MCF 10A (cell line): Measurements from ENCODE around the gene ADAMTS14. TPM values are rescaled to one million over a fixed set of nuclear protein-coding genes. Genes with fewer than 3 reads are reported as not detected.

Source experiments
- BruUV-seq: library from RNA; stranded (reverse); fragments of 400-500 nt; replicated peaks from 2 replicates; lab custom pipeline; 2021; lab: Mats Ljungman, UMichigan
- CTCF ChIA-PET: fragments of 300-600 bp; sonication (Branson Sonifier 250); formaldehyde crosslinking; extraction: SDS; loops from one replicate; lab custom pipeline; 2021; ENCODE audit warnings: antibody characterized with exemption, inconsistent platforms; lab: Yijun Ruan, JAX
- POLR2A ChIA-PET: fragments of 300-600, 350-650 bp; sonication (Branson Sonifier 250); formaldehyde crosslinking; extraction: SDS; loops from one replicate; lab custom pipeline; 2020; ENCODE audit warnings: antibody characterized with exemption, inconsistent platforms; lab: Yijun Ruan, JAX
- DNase-seq: peaks from one replicate; pipeline ENCODE4 v3.0.0-alpha.2; 2018; ENCODE audit not compliant: unreplicated experiment
- H3K27ac Mint-ChIP-seq: one replicate; pipeline ENCODE4 v1.8.0; 2022; ENCODE audit warnings: mild to moderate bottlenecking, low read depth, mixed read lengths; ENCODE audit not compliant: unreplicated experiment
- H3K27me3 Mint-ChIP-seq: one replicate; pipeline ENCODE4 v1.8.0; 2022; ENCODE audit warnings: mixed read lengths; ENCODE audit not compliant: insufficient read depth, unreplicated experiment
- H3K36me3 Mint-ChIP-seq: one replicate; pipeline ENCODE4 v1.8.0; 2022; ENCODE audit warnings: mild to moderate bottlenecking, moderate library complexity, mixed read lengths; ENCODE audit not compliant: insufficient read depth, unreplicated experiment
- H3K4me1 Mint-ChIP-seq: one replicate; pipeline ENCODE4 v1.8.0; 2022; ENCODE audit warnings: mixed read lengths; ENCODE audit not compliant: insufficient read depth, unreplicated experiment
- H3K4me3 Mint-ChIP-seq: one replicate; pipeline ENCODE4 v1.8.0; 2022; ENCODE audit warnings: mild to moderate bottlenecking, moderate library complexity, mixed read lengths; ENCODE audit not compliant: unreplicated experiment
- H3K9me3 Mint-ChIP-seq: one replicate; pipeline ENCODE4 v1.8.0; 2022; ENCODE audit warnings: mixed read lengths; ENCODE audit not compliant: unreplicated experiment
- intact Hi-C: fragments of 100-400 bp; cut with micrococcal nuclease; formaldehyde crosslinking; loops from 2 replicates; pipeline ENCODE4 v1.14.1; 2022
- total RNA-seq: library from RNA; stranded (reverse); gene quantifications from 2 replicates; pipeline ENCODE4 v1.2.3, GENCODE V29; 2022
- TF ChIP-seq, protein P1 (sequence below): fragments of 200-600 bp; IDR thresholded peaks from one replicate; pipeline ENCODE4 v1.8.0; 2022; ENCODE audit warnings: antibody characterized with exemption, mild to moderate bottlenecking; ENCODE audit not compliant: unreplicated experiment

Gene ADAMTS14
- total RNA-seq, 1 experiment from 2014 or later, result not detected

DNA sequence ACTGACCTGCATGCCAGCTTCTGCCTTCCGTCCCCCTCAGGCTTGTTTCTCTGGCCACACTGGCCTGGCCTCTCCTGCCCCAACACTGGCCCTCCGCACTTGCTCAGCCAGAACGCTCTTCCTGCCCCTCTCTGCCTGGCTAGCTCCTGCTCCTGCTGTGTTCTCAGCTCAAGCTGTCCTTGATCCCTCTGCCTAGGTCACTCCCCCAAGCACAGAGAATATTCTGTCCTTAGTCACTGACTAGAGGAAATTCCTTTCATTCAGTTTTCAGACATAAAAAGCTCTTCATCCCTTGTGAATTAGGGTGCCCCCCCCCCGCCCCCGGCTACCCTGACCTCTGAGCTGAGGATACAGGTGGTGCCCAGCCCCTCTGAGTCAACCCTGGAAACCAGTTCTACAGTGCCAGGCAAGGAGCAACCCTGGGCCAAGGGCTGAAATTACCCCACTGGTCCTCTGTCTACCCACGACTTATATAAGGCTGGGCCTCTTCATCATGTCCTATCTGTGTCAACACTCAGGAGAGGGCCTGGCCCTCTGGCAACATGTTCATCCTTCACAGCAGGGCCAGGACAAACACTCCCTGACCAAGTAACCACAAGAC lies 136.8 kb downstream of the ADAMTS14 start:
- intact Hi-C loops, result no loop called here
- H3K4me3 Mint-ChIP-seq, result no peak overlapping the region
- BruUV-seq, result no TSS peak
- ChIA-PET POLR2A (no interaction called here), CTCF (interaction anchor here (0.6 kb wide), 1 partner anchor 209 kb away, joined by 5 read pairs; no protein-coding TSS in a partner anchor)
- no peak overlapping the region for H3K27ac Mint-ChIP-seq
- H3K4me1 Mint-ChIP-seq, result peaks cover 10% of the 10 kb centered on the region
- no peaks in the 10 kb centered on the region for H3K9me3 Mint-ChIP-seq
- TF ChIP-seq, protein P1, sequence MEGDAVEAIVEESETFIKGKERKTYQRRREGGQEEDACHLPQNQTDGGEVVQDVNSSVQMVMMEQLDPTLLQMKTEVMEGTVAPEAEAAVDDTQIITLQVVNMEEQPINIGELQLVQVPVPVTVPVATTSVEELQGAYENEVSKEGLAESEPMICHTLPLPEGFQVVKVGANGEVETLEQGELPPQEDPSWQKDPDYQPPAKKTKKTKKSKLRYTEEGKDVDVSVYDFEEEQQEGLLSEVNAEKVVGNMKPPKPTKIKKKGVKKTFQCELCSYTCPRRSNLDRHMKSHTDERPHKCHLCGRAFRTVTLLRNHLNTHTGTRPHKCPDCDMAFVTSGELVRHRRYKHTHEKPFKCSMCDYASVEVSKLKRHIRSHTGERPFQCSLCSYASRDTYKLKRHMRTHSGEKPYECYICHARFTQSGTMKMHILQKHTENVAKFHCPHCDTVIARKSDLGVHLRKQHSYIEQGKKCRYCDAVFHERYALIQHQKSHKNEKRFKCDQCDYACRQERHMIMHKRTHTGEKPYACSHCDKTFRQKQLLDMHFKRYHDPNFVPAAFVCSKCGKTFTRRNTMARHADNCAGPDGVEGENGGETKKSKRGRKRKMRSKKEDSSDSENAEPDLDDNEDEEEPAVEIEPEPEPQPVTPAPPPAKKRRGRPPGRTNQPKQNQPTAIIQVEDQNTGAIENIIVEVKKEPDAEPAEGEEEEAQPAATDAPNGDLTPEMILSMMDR, result no peak
- H3K36me3 Mint-ChIP-seq, result no peaks in the 10 kb centered on the region
- no peak for DNase-seq
- H3K27me3 Mint-ChIP-seq, result no peaks in the 10 kb centered on the region

GRCh38 chr10:70809726-70810125 lies 137.4 kb downstream of the ADAMTS14 start:
- Mint-ChIP-seq H3K27ac (no peak overlapping the region), H3K36me3 (no peaks in the 10 kb centered on the region), H3K4me3 (no peak overlapping the region), H3K9me3 (no peaks in the 10 kb centered on the region), H3K4me1 (peaks cover 4% of the 10 kb centered on the region), H3K27me3 (no peaks in the 10 kb centered on the region)
- no peak for DNase-seq
- no TSS peak for BruUV-seq
- intact Hi-C loops, result no loop called here
- CTCF ChIA-PET, result interaction anchor here (0.6 to 1.0 kb wide), 4 partner anchors 10 to 210 kb away, joined by 3 to 5 read pairs (median 4); no protein-coding TSS in a partner anchor
- TF ChIP-seq, protein P1, result no peak
- POLR2A ChIA-PET, result no interaction called here

- H3K4me1 Mint-ChIP-seq, result no peaks in the 10 kb centered on the region
- CTCF ChIA-PET, result interaction anchor here (0.8 to 1.0 kb wide), 2 partner anchors 70 to 252 kb away, joined by 3 read pairs; no protein-coding TSS in a partner anchor
- H3K27ac Mint-ChIP-seq, result no peak overlapping the region
- intact Hi-C loops, result no loop called here
- H3K4me3 Mint-ChIP-seq, result no peak overlapping the region
- H3K9me3 Mint-ChIP-seq, result no peaks in the 10 kb centered on the region
- no peak for DNase-seq
- no peaks in the 10 kb centered on the region for H3K27me3 Mint-ChIP-seq
- TF ChIP-seq, protein P1, result no peak
- H3K36me3 Mint-ChIP-seq, result no peaks in the 10 kb centered on the region
- no TSS peak for BruUV-seq
- POLR2A ChIA-PET, result interaction anchor here (0.8 kb wide), 1 partner anchor 933 kb away, joined by 3 read pairs; no protein-coding TSS in a partner anchor
Measured at GRCh38 chr10:70810967-70811366, 138.7 kb downstream of the ADAMTS14 start.

DNA sequence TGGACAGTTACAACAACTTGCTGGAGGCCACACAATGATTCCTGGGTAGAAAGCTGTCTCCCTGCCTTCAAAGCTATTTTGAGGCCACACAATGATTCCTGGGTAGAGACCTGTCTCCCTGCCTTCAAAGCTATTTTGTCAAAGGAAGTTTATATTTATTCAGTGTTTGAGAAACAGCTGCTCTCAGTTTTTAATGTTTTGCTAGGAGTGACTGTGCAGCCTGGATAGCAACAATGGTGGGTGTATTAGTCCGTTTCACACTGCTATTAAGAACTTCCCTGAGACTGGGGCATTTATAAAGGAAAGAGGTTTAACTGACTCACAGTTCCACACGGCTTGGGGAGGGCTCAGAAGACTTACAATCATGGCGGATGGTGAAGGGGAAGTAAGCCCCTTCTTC lies 139.6 kb downstream of the ADAMTS14 start:
- H3K9me3 Mint-ChIP-seq, result no peaks in the 10 kb centered on the region
- BruUV-seq, result no TSS peak
- no peak overlapping the region for H3K4me3 Mint-ChIP-seq
- ChIA-PET CTCF (interaction anchor here (0.6 to 0.8 kb wide), 3 partner anchors 42 to 459 kb away, joined by 3 read pairs; no protein-coding TSS in a partner anchor), POLR2A (no interaction called here)
- no peaks in the 10 kb centered on the region for H3K27me3 Mint-ChIP-seq
- H3K27ac Mint-ChIP-seq, result no peak overlapping the region
- no peak for DNase-seq
- intact Hi-C loops, result no loop called here
- TF ChIP-seq, protein P1, result no peak
- H3K36me3 Mint-ChIP-seq, result no peaks in the 10 kb centered on the region
- H3K4me1 Mint-ChIP-seq, result no peaks in the 10 kb centered on the region

Other genes with a start within 250 kb of the ADAMTS14 start
- gene NODAL, start 230.8 kb upstream of the ADAMTS14 start, total RNA-seq, result not detected in 2 replicates
- gene PALD1, start 193.7 kb upstream of the ADAMTS14 start, total RNA-seq, result 0.12 TPM in 1 of 2 replicates, not detected in the other
- not detected in 2 replicates for gene PRF1, start 69.8 kb upstream of the ADAMTS14 start, total RNA-seq
- gene TBATA, start 112.9 kb downstream of the ADAMTS14 start, total RNA-seq, result not detected in 2 replicates
- gene SGPL1, start 143.4 kb downstream of the ADAMTS14 start, total RNA-seq, result 81.5 and 93.8 TPM in 2 replicates
- 40.3 and 52.4 TPM in 2 replicates for gene PCBD1, start 216.1 kb downstream of the ADAMTS14 start, total RNA-seq